Measurements from ENCODE around the gene OR1D5.
"Not testable (repeated sequence)": the region's sequence is repeated elsewhere in the genome, so short reads cannot be mapped to it uniquely, and the experiment has no call there.

OR1D5 gene

GRCh38 chr17:3032258-3033247 lies 30.9 kb downstream of the OR1D5 start:
- DNase-seq (ENCODE audit: low read depth): no peak

GRCh38 chr17:3030852-3031470 lies 32.4 kb downstream of the OR1D5 start:
- DNase-seq (ENCODE audit: low read depth): not testable (repeated sequence)

DNA sequence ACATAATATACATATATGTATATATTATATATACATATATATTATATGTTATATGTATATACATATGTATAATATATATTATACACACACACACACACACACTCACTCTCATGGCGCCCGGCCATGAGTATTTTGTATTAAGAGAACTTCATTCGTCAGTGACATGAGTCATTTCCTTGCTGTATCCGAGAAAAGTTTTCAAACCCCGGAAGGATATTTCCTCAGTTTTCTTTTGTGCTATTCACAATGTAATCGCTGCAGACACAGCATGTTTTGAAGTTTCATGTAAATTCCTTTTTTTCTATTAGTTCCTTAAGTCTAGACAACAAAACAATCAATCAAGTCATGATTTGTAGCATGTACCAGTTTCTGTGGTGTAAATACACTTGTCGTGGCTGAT lies 33.3 kb downstream of the OR1D5 start:
- DNase-seq (ENCODE audit: low read depth): no peak

- no peak for DNase-seq (ENCODE audit: low read depth)
These were observed 34.0 kb downstream of the OR1D5 start for GRCh38 chr17:3029213-3029913.

DNA sequence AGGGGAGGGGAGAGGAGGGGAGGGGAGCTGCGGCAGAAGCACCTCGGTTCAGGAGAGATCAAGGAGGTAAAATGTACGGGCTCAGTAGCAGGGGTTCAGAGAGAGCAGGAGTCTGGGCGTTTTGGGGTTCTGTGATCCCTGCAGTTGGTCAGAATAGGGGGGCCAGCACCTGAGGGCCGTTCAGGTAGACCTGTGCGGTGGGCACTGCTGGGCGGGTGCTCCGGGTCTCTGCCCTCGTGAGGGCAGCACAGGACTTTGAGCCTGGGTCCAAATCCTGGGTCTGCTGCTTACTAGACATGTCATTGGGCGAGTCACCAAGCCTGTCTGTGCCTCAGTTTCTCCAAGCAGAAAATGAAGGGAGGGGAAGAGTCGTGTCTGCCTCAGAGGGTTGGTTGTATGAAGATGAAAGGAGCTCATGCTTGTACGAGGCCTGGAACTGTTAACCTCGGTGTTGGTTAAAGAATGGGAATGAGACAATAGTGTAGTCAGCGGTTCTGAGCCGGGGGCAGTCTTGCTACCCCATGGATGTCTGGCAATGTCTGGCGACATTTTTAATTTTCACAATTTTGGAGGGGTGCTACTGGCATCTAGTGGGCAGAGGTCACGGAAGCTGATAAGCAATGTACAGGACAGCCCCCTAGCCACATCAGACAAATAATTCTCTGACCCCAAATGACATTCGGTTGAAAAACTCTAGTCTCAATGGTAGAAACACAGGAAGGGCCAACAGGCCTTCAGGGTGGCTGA lies 35.4 kb downstream of the OR1D5 start:
- no peak for DNase-seq (ENCODE audit: low read depth)

- no peak for DNase-seq (ENCODE audit: low read depth)
These were observed 36.3 kb downstream of the OR1D5 start for GRCh38 chr17:3026856-3027751.

DNA sequence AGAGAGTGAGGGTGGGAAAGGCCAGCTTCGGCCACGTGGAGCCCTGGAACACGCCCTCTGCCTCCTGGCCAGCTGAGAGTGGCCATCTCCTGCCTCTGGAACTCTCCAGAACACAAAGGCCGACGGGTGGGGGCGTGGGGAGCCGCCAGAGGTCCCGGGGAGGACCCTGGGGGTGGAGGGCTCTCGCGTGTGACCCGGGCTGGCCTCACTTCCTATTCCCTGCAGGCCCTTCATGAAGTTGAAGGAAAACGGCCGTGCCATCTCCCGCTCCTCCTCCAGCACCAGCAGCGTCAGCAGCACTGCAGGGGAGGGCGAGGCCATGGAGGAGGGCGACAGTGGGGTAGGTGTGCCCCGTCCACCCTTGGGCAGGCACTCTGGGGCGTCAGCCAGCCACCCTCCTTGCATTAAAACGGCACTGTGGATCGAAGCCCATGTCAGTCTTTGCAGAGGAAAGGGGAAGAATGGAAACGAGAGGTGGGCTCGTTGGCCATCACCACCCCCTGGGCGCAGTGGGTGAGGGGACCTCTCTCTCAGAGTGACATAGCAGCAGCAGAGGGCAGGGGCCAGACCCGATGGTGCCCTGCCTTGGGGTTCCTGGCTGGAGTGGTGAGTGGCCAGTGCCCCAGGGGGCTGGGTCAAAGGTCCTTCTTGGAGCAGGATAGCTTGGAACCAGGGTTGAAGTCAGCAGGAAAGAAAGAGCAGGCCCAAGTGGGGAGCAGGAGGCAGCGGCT lies 37.1 kb downstream of the OR1D5 start:
- DNase-seq (ENCODE audit: low read depth): no peak

DNA sequence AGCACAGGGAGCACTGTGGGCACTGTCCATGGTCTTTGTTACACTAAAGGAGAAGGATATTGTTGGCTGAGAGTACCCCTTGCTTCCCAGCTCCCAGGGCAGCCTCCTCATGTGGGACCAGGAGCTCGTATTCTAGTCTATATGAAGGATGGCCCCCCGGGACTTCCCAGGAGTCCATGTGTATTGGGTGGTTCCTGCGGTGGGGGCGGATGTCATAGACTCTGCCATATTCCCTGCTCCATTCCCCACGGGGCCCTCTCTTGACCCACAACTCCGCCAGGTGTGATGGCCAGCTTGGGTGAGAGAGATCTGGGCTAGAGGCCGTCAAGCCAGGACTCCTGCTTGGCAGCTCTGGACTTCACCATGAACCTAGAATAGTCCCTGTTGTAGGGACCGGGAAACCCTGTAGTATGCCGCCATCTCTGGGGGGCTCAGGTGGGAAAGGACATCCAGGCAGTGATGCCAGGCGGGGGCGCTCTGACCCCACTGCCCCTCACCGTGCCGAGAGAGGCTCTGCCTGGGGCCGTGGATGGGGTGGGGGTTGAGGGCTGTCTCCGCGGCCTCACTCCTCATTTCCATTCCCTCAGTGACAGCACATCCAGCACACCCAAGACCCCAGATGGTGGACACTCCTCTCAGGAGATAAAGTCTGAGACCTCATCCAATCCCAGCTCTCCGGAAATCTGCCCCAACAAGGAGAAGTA lies 37.8 kb downstream of the OR1D5 start:
- DNase-seq (ENCODE audit: low read depth): no peak

GRCh38 chr17:3024346-3024745 lies 39.1 kb downstream of the OR1D5 start:
- no peak for DNase-seq (ENCODE audit: low read depth)

DNA sequence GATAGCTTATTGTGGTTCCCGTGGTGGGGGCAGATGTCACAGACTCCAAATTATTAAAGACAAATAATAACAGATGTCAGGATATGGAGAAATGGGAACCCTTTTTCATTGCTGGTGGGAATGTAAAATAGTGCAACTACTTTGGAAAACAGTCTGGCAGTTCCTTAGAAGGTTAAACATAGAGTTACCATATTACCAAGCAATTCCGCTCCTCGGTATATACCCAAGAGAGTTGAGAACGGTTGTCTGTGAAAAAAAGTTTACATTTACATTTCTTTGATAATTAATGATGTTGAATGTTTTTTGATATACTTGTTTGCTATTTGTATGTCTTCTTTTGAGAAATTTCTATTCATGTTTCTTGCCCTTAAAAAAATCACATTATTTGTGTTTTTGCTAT lies 41.2 kb downstream of the OR1D5 start:
- DNase-seq (ENCODE audit: low read depth): no peak

DNA sequence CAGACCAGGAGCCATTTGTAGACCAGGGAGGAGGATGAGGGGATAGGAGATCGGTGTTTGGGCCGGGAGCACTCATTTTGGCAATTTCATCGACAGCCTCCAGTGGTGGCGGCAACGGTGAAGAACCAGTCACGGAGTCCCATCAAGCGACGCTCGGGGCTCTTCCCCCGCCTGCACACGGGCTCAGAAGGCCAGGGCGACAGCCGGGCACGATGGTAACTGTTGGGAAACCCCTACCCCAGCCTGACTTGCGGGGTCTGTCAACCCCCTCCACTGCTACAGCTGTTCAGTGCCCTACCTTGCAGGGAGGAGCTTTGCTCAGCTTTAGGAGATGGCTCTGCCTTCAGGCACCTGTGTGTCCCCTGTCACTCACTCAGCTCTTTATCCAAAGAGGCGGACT lies 43.0 kb downstream of the OR1D5 start:
- no peak for DNase-seq (ENCODE audit: low read depth)

DNA sequence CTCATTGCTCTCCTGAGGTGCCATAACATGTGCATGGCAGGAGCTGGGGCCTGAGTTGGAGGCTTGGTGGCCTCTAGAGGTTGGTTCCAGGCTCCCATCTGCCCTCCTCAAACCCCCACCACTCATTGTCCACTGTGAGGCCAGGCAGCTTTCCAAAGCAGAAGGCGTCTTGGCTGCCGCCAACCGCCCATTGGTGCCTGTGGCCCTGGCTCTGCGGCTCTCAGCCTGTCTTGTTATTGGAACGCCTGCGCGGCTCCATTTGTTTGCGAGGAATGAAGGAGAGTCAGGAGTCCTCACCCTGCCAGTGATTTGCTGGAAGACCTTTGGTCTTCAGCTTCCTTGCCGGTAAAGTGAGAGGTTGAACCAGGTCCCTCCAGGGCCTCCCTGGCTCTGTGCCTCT lies 43.6 kb downstream of the OR1D5 start:
- no peak for DNase-seq (ENCODE audit: low read depth)

DNA sequence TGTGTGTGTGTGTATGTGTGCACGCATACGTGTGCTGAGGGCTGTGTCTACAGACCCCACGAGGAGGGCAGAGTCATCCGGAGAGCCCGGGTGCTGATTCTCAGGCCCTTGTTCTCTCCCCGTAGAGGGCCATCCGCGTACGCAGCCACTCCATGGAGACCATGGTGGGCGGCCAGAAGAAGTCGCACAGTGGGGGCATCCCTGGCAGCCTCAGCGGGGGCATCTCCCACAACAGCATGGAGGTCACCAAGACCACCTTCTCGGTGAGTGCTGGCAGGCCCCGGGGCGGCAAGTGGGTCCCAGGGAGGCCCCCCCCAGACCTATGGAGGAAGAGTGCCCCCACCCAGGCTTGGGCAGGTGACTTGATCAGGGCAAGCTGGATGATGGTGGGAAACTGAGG lies 45.5 kb downstream of the OR1D5 start:
- DNase-seq (ENCODE audit: low read depth): no peak

DNA sequence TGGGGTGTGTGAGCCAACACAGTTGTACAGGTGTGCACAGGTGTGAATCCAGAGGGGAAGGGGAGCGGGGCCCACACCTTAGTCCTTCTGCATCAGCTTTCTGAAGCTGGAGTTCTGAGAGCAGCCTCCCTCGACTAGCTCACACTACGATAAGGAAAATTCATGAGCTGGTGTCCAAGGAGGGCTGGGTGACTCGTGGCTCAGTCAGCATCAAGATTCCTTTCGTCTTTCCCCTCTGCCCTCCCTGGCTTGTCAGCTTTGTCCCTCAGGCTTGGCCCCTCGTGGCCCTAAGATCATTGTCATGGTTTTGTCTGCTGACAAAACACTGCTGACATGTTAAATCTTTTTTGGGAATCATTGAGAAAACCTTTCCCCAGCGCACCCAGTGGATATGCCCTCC lies 47.5 kb downstream of the OR1D5 start:
- no peak for DNase-seq (ENCODE audit: low read depth)

DNA sequence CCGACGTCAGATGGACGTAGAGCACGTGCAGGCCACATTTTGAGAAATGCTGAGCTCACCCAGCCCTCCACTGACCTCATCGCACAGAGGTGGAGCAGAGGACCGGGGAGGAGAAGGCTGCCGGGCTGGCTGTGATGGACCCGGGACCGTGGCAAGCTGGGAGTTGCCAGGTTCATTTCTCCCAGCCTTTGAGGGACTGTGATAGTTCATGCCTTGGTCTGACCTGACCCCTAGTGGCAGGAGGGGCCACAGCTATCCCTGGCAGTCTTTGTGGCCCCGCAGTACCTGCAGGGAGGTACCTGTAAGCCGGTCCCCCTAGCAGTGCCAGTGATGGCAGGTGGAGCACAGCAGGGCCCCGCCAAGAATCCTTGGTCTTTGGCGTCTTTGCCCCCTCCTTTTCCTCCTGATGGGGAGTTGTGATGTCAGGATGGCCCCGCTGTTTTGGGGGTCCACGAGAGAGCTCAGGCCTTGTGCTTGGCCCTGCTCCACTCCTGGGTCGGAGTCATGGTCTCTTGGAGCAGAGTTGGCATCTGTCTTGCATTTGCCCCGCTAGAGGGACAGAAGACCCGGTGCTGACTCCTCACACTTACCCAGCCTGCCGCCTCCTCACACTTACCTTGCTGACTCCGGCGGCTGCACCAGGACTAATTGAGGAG lies 50.4 kb downstream of the OR1D5 start:
- DNase-seq (ENCODE audit: low read depth): no peak

Measured in GM04503 (cell line).